H1 (cell line): ENCODE data around the gene HDAC9. TPM values are rescaled to one million over a fixed set of nuclear protein-coding genes. Genes with fewer than 3 reads are reported as not detected.

Source experiments
- CTCF ChIA-PET: fragments of 300-600 bp; sonication (Branson Sonifier 250); formaldehyde crosslinking; loops from one replicate; lab custom pipeline; 2021; ENCODE audit not compliant: partially characterized antibody; lab: Charles Lee
- POLR2A ChIA-PET: fragments of 300-600 bp; sonication (Branson Sonifier 250); formaldehyde crosslinking; loops from one replicate; lab custom pipeline; 2021; ENCODE audit warnings: inconsistent platforms; ENCODE audit not compliant: partially characterized antibody; lab: Charles Lee
- DNase-seq, 2 experiments: peaks; one replicate each; pipeline versions ENCODE4 v3.0.0 to v3.0.0-alpha.2; 2010 to 2022; ENCODE audit warnings: low spot score in 2 of 2, low read depth in 1 of 2, mixed read lengths in 1 of 2
- FAIRE-seq: peaks from 2 replicates; lab custom pipeline; 2011; peaks lifted over from hg19 to GRCh38; lab: Jason Lieb, UNC
- H2AFZ ChIP-seq: 2 replicates; pipeline ENCODE4 v1.8.1; 2012; ENCODE audit warnings: low read length, inconsistent platforms
- H2AK5ac ChIP-seq: 2 replicates; pipeline ENCODE4 v1.6.1; 2013; ENCODE audit warnings: low read depth, low read length
- H2BK120ac ChIP-seq: replicated peaks from 2 replicates; pipeline ENCODE3; 2013; ENCODE audit warnings: low read depth, low read length, inconsistent platforms
- H2BK12ac ChIP-seq: 2 replicates; pipeline ENCODE4 v1.6.1; 2013; ENCODE audit warnings: low read depth, low read length
- H2BK15ac ChIP-seq: 2 replicates; pipeline ENCODE4 v1.6.1; 2013; ENCODE audit warnings: low read length
- H2BK20ac ChIP-seq: 2 replicates; pipeline ENCODE4 v1.6.1; 2013; ENCODE audit warnings: low read length
- H2BK5ac ChIP-seq: 2 replicates; pipeline ENCODE4 v1.6.1; 2013; ENCODE audit warnings: low read depth, low read length
- H3K14ac ChIP-seq: 2 replicates; pipeline ENCODE4 v1.6.1; 2013; ENCODE audit warnings: inconsistent platforms; ENCODE audit not compliant: insufficient read length
- H3K18ac ChIP-seq: 2 replicates; pipeline ENCODE4 v1.6.1; 2013; ENCODE audit warnings: low read length; ENCODE audit errors: extremely low read depth
- H3K23ac ChIP-seq: 2 replicates; pipeline ENCODE4 v1.6.1; 2013; ENCODE audit warnings: inconsistent platforms; ENCODE audit not compliant: insufficient read length
- H3K23me2 ChIP-seq: 2 replicates; pipeline ENCODE4 v1.6.1; 2013; ENCODE audit warnings: low read depth, low read length
- H3K27ac ChIP-seq: 2 replicates; pipeline ENCODE4 v1.6.1; 2011; ENCODE audit warnings: low read depth, low read length, inconsistent platforms
- H3K27me3 ChIP-seq, 4 experiments: replicated peaks in 1 of 4; 1 replicate in 1 of 4; 2 replicates in 3 of 4; pipeline versions ENCODE4 v1.6.1 to v1.8.1; 2011 to 2013; ENCODE audit warnings: low read length in 3 of 4, mild to moderate bottlenecking in 3 of 4, inconsistent platforms in 2 of 4, mixed read lengths in 2 of 4, moderate library complexity in 1 of 4; ENCODE audit not compliant: control insufficient read depth in 3 of 4, insufficient read depth in 3 of 4; ENCODE audit errors: extremely low read depth in 1 of 4
- H3K36me3 ChIP-seq, 4 experiments: 2 replicates each; pipeline versions ENCODE4 v1.6.1 to v1.8.1; 2011 to 2013; ENCODE audit warnings: mild to moderate bottlenecking in 4 of 4, low read length in 3 of 4, moderate library complexity in 2 of 4, control low read depth in 1 of 4, inconsistent platforms in 1 of 4; ENCODE audit not compliant: insufficient read depth in 4 of 4, control insufficient read depth in 2 of 4
- H3K4ac ChIP-seq: replicated peaks from 2 replicates; pipeline ENCODE3; 2013; ENCODE audit warnings: low read length, low read depth, mixed read lengths, inconsistent platforms; ENCODE audit not compliant: insufficient read length
- H3K4me1 ChIP-seq, 4 experiments: replicated peaks in 1 of 4; 1 replicate in 1 of 4; 2 replicates in 3 of 4; pipeline versions ENCODE4 v1.6.1 to v1.8.1; 2011 to 2013; ENCODE audit warnings: low read length in 3 of 4, inconsistent platforms in 2 of 4, mixed read lengths in 1 of 4; ENCODE audit not compliant: insufficient read depth in 4 of 4, control insufficient read depth in 3 of 4
- H3K4me2 ChIP-seq, 2 experiments: 2 replicates each; pipeline versions ENCODE4 v1.6.1 to v1.8.1; 2011 to 2013; ENCODE audit warnings: low read depth in 2 of 2, low read length in 2 of 2, control low read depth in 1 of 2, inconsistent platforms in 1 of 2, mild to moderate bottlenecking in 1 of 2; ENCODE audit not compliant: insufficient read depth in 1 of 2
- H3K4me3 ChIP-seq, 4 experiments: fragments of 200-600, 300-600 bp in 1 of 4; sonication (generic), shearing (Covaris generic), sonication (Bioruptor Twin) in 1 of 4; 2 replicates each; pipeline versions ENCODE4 v1.5.1 to v1.8.1; 2011 to 2016; ENCODE audit warnings: low read length in 4 of 4, low read depth in 3 of 4, control low read depth in 2 of 4, inconsistent platforms in 2 of 4, mild to moderate bottlenecking in 2 of 4, mixed read lengths in 1 of 4, moderate library complexity in 1 of 4; ENCODE audit not compliant: insufficient read depth in 2 of 4; ENCODE audit errors: extremely low read depth in 1 of 4
- H3K56ac ChIP-seq: replicated peaks from 2 replicates; pipeline ENCODE3; 2013; ENCODE audit warnings: low read depth, mild to moderate bottlenecking, mixed read lengths, low read length, inconsistent platforms; ENCODE audit not compliant: insufficient read length
- H3K79me1 ChIP-seq: 2 replicates; pipeline ENCODE4 v1.6.1; 2013; ENCODE audit warnings: low read depth, low read length, control low read depth
- H3K79me2 ChIP-seq, 2 experiments: 2 replicates each; pipeline versions ENCODE4 v1.6.1 to v1.8.1; 2012 to 2013; ENCODE audit warnings: low read length in 2 of 2, mild to moderate bottlenecking in 2 of 2, inconsistent platforms in 1 of 2; ENCODE audit not compliant: insufficient read depth in 2 of 2, control insufficient read depth in 1 of 2
- H3K9ac ChIP-seq, 4 experiments: replicated peaks in 1 of 4; 1 replicate in 1 of 4; 2 replicates in 3 of 4; pipeline versions ENCODE4 v1.6.1 to v1.8.1; 2011 to 2013; ENCODE audit warnings: low read depth in 3 of 4, low read length in 3 of 4, control low read depth in 2 of 4, mild to moderate bottlenecking in 2 of 4, moderate library complexity in 2 of 4, inconsistent platforms in 1 of 4; ENCODE audit errors: extremely low read depth in 1 of 4
- H3K9me3 ChIP-seq, 2 experiments: 2 replicates each; pipeline versions ENCODE4 v1.6.1 to v1.8.1; 2012 to 2013; ENCODE audit warnings: mild to moderate bottlenecking in 2 of 2, moderate library complexity in 2 of 2, control low read depth in 1 of 2, inconsistent platforms in 1 of 2, low read depth in 1 of 2, low read length in 1 of 2, mixed read lengths in 1 of 2; ENCODE audit not compliant: insufficient read depth in 2 of 2
- H4K20me1 ChIP-seq, 2 experiments: replicated peaks in 1 of 2; 2 replicates each; pipeline versions ENCODE3 to v1.8.1; 2011 to 2013; ENCODE audit warnings: inconsistent platforms in 2 of 2, low read length in 2 of 2, mild to moderate bottlenecking in 1 of 2; ENCODE audit not compliant: insufficient read depth in 2 of 2, control insufficient read depth in 1 of 2
- H4K5ac ChIP-seq: 2 replicates; pipeline ENCODE4 v1.6.1; 2013; ENCODE audit warnings: low read length, low read depth, mixed read lengths, inconsistent platforms; ENCODE audit not compliant: insufficient read length
- H4K8ac ChIP-seq: 2 replicates; pipeline ENCODE4 v1.8.0; 2013; ENCODE audit warnings: mild to moderate bottlenecking, moderate library complexity, low read length, inconsistent platforms; ENCODE audit not compliant: insufficient read depth; ENCODE audit errors: extremely low read depth
- H4K91ac ChIP-seq: replicated peaks from 2 replicates; pipeline ENCODE3; 2013; ENCODE audit warnings: low read length, mixed read lengths, inconsistent platforms; ENCODE audit not compliant: insufficient read length
- RNF2 ChIP-seq: fragments of 200-900, 300-1000 bp; sonication (generic); IDR thresholded peaks from 2 replicates; pipeline ENCODE4 v1.7.1; 2016; ENCODE audit warnings: borderline replicate concordance, low read depth, mild to moderate bottlenecking, antibody characterized with exemption, low read length; ENCODE audit not compliant: poor library complexity, severe bottlenecking; ENCODE audit errors: missing control alignments
- WGBS, 2 experiments: shearing (Covaris generic) in 1 of 2; methylation state at CpG; one replicate each; pipeline versions ENCODE4 v1.1.6 to v1.1.7; 2013 to 2015; ENCODE audit warnings: low lambda C conversion rate in 2 of 2, mixed read lengths in 2 of 2, inconsistent platforms in 1 of 2, low coverage in 1 of 2, missing lambda C conversion rate in 1 of 2; ENCODE audit not compliant: insufficient replicate concordance in 2 of 2, insufficient coverage in 1 of 2, insufficient read length in 1 of 2; ENCODE audit errors: extremely low coverage in 1 of 2, missing lambda C conversion rate in 1 of 2; 5-methylcytosine and 5-hydroxymethylcytosine counted together
- polyA plus RNA-seq, 7 experiments: library from polyadenylated mRNA; depleted of rRNA in 3 of 7; stranded (reverse) in 5 of 7; unstranded in 2 of 7; fragments of >200 nt in 5 of 7; fragments of 200-250 nt in 2 of 7; gene quantifications; 1 replicate in 5 of 7; 2 replicates in 1 of 7; 4 replicates in 1 of 7; pipeline versions ENCODE4 v1.2.1 to v1.2.3, GENCODE V29; 2011 to 2013; ENCODE audit warnings: missing spikeins in 2 of 7, mixed read lengths in 2 of 7
- total RNA-seq: library from RNA; stranded (reverse); fragmentation: NEBNext Ultra II Directional; extraction: Animal tissue kit (Norgen Biotek cat#: 25700); gene quantifications from 2 replicates; pipeline ENCODE4 v1.2.1, GENCODE V29; 2021

The HDAC9 gene
- total and polyA plus RNA-seq, 2 of the 8 experiments (the other 6 are each of a cell fraction or from before 2014, with no cell fraction given), result 9.5 to 13.1 TPM

DNA sequence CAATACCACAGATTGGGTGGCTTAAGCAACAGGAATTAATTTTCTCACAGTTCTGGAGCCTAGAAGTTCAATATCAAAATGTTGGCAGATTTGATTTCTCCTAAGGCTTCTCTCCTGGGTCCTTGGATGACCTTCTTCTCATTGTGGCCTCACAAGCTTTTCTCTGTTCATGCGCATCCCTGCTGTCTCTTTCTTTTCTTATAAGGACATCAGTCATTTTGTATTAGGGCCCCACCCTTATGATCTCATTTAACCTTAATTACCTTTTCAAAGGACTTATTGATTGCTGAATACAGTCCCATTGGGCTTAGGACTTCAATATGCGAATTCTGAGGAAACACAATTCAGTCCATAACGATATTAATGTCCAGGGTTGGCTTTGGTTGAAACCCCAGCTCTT, 285.4 kb downstream of the HDAC9 start:
- DNase-seq, result no peak
- Histone ChIP-seq H2AFZ (no peak overlapping the region), H3K4me3 (no peak overlapping the region), H3K4ac (no peak overlapping the region), H3K56ac (no peak overlapping the region), H3K27ac (no peak overlapping the region), H4K20me1 (no peaks in the 10 kb centered on the region), H2BK15ac (no peak overlapping the region), H3K18ac (no peak overlapping the region), H4K91ac (no peak overlapping the region), H3K36me3 (no peaks in the 10 kb centered on the region), H2BK5ac (no peak overlapping the region), H3K23me2 (no peaks in the 10 kb centered on the region), H3K9ac (no peak overlapping the region), H2BK12ac (no peak overlapping the region), H3K79me2 (no peaks in the 10 kb centered on the region), H3K4me2 (no peak overlapping the region), H2BK120ac (no peak overlapping the region), H4K5ac (no peak overlapping the region), H3K23ac (no peak overlapping the region), H2BK20ac (no peak overlapping the region), H3K27me3 (no peaks in the 10 kb centered on the region), H3K14ac (no peak overlapping the region), H3K4me1 (no peaks in the 10 kb centered on the region), H3K79me1 (no peaks in the 10 kb centered on the region), H3K9me3 (no peaks in the 10 kb centered on the region), H2AK5ac (no peak overlapping the region), H4K8ac (no peak overlapping the region)
- CTCF ChIA-PET, result interaction anchor here (1.3 kb wide), 1 partner anchor 22 kb away, joined by 5 read pairs; no protein-coding TSS in a partner anchor
- no peak for TF ChIP-seq RNF2
- no peak for FAIRE-seq
- 91% methylated on average over 3 of the region's 3 CpGs; no CpG with 5 or more reads in 1 of the 2 experiments for WGBS, 2 experiments
- POLR2A ChIA-PET, result no interaction called here
